Measurements from ENCODE around the gene MYORG.

- TF ChIP-seq CTCF (IDR thresholded peaks at IDR 0.05 in 4 of 5, conservative IDR thresholded peaks at IDR 0.05 in 1 of 5) = no peak
- TF ChIP-seq POLR2A (IDR thresholded peaks at IDR 0.05) = no peak
Observed at GRCh38 chr9:34396276-34397214, 19.8 kb upstream of the MYORG start.
